ENCODE data around the gene MEOX2.

GRCh38 chr7:15688911-15689310 lies 2.4 kb upstream of the MEOX2 start:
- TF ChIP-seq CTCF (IDR thresholded peaks at IDR 0.05 in 2 of 3, conservative IDR thresholded peaks at IDR 0.05 in 1 of 3; ENCODE audit: borderline replicate concordance in 1 of 3, insufficient read depth in 1 of 3, low read depth in 2 of 3, low read length in 2 of 3) = no peak
- TF ChIP-seq RAD21 (IDR thresholded peaks at IDR 0.05; ENCODE audit: low read depth) = no peak
- TF ChIP-seq POLR2A (IDR thresholded peaks at IDR 0.05; ENCODE audit: borderline replicate concordance, extremely low read depth, insufficient read depth, insufficient read length) = no peak
- no peak for TF ChIP-seq SIN3A (IDR thresholded peaks at IDR 0.05; ENCODE audit: low read depth)
- TF ChIP-seq POLR2AphosphoS5 (IDR thresholded peaks at IDR 0.05; ENCODE audit: low read depth, low read length) = no peak
- no peak for TF ChIP-seq EZH2 (IDR thresholded peaks at IDR 0.05)
- TF ChIP-seq ZFX (IDR thresholded peaks at IDR 0.05) = no peak
- no peak for TF ChIP-seq EZH2phosphoT487 (IDR thresholded peaks at IDR 0.05; ENCODE audit: borderline replicate concordance)
